Activated naive CD8-positive, alpha-beta T cell treated with anti-CD3 and anti-CD28 coated beads, Interleukin-2, amount 50 U/mL, for 24 hours (primary cell): ENCODE measurements around the gene PLA2G4B.

ENCODE experiments used
- ATAC-seq: fragments of 150-1000 bp; cut with Tn5 transposase; one replicate; pipeline ENCODE4 v1.10.0; 2021
- DNase-seq: peaks from one replicate; pipeline ENCODE4 v3.0.0; 2021
- H3K27ac Mint-ChIP-seq: one replicate; pipeline ENCODE4 v1.8.0; 2021; ENCODE audit warnings: mild to moderate bottlenecking, mixed read lengths
- H3K27me3 Mint-ChIP-seq: one replicate; pipeline ENCODE4 v1.8.0; 2021; ENCODE audit warnings: mixed read lengths
- H3K36me3 Mint-ChIP-seq: one replicate; pipeline ENCODE4 v1.8.0; 2021; ENCODE audit warnings: low read depth, mixed read lengths
- H3K4me1 Mint-ChIP-seq: one replicate; pipeline ENCODE4 v1.8.0; 2021; ENCODE audit warnings: mixed read lengths
- H3K4me3 Mint-ChIP-seq: one replicate; pipeline ENCODE4 v1.8.0; 2021; ENCODE audit warnings: mild to moderate bottlenecking, moderate library complexity, mixed read lengths
- H3K9me3 Mint-ChIP-seq: one replicate; pipeline ENCODE4 v1.8.0; 2021; ENCODE audit warnings: mixed read lengths

PLA2G4B gene

DNA sequence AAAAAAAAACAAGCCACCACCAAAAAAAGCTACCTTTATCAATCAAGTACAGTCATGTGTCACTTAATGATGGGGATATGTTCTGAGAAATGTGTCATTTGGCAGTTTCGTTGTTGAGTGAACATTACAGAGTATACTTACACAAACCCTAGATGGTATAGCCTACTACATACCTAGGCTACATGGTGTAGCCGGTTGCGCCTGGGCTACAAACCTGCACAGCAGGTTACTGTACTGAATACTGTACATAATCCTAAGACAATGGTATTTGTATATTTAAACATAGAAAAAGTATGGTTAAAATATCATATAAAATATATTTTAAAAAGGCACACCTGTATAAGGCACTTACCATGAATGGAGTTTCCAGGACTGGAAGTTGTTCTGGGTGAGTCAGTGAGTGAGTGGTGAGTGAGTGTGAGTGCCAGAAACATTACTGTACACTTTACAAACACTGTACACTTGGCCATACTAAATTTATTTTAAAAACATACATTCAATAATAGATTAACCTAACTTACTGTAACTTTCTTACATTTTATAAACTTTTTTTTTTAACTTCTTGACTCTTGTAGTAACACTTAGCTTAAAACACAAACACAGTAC is 36.7 kb upstream of the PLA2G4B start:
- H3K9me3 Mint-ChIP-seq: no peaks in the 10 kb centered on the region
- ATAC-seq (no peak), DNase-seq (no peak)
- peaks cover 2% of the 10 kb centered on the region for H3K36me3 Mint-ChIP-seq
- H3K27ac Mint-ChIP-seq: no peak overlapping the region
- no peak overlapping the region for H3K4me3 Mint-ChIP-seq
- no peaks in the 10 kb centered on the region for H3K27me3 Mint-ChIP-seq
- peaks cover 24% of the 10 kb centered on the region for H3K4me1 Mint-ChIP-seq

DNA sequence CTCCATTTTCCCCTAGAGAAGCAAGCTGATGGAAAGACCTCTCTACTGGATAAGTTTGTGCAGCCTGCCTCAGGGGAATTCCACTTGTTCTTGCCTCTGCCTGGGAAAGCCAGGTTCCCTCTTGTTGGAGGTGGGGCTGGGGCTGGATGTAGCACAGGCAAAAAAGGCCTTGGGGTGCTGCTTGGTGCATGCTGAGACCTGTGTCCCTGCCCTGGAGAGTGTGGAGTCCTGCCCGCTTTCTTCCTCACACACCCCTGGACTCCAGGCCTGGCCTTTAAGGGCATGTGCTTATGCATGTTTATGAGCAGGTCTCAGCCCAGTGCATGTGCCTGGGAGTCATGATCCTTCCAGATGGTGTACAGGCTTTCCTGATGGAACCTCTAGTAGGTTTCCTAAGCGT is 34.3 kb upstream of the PLA2G4B start:
- Mint-ChIP-seq H3K9me3 (no peaks in the 10 kb centered on the region), H3K36me3 (peaks cover 2% of the 10 kb centered on the region), H3K27ac (no peak overlapping the region), H3K4me3 (no peak overlapping the region), H3K4me1 (peaks cover 11% of the 10 kb centered on the region), H3K27me3 (no peaks in the 10 kb centered on the region)
- DNase-seq (no peak), ATAC-seq (no peak)

DNA sequence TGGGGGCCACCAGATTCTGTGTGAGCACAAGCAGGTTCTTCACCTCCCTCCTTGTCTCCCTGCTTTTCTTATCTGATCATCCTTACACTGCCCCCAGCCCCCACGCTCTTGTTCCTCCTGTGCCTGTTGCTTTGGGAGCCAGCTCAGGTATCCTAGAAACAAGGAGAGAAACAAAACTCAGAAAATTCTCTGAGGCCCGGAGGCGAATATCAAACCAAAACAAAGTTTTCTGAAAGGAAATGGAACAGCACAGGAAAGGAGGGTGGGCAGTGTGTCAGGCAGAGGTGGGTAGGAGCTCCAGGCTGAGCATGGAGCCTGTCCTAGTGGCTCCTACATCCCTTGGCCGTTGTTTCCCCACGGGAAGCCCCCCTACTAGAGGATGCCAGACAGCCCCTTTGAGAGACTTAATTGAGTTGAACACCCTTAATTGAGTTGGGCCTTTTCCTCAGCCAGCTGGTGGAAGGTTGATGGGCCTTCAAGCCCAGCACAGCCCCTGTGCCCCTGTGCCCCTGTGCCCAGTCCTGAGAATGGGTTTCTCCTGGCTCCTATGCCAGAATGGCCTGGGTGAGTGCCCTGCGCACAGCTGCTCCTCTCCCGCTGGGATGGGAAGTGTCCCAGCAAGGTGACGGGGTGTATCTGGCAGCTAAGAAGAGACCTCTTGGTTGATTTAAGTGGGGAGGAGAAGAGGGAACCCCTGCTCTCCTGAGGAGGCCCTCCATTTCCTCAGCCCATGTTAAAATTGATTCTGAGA is 33.6 kb upstream of the PLA2G4B start:
- no peaks in the 10 kb centered on the region for H3K27me3 Mint-ChIP-seq
- H3K4me1 Mint-ChIP-seq: peaks cover 10% of the 10 kb centered on the region
- no peaks in the 10 kb centered on the region for H3K9me3 Mint-ChIP-seq
- peaks cover 2% of the 10 kb centered on the region for H3K36me3 Mint-ChIP-seq
- no peak for ATAC-seq
- H3K4me3 Mint-ChIP-seq: no peak overlapping the region
- no peak overlapping the region for H3K27ac Mint-ChIP-seq
- no peak for DNase-seq

DNA sequence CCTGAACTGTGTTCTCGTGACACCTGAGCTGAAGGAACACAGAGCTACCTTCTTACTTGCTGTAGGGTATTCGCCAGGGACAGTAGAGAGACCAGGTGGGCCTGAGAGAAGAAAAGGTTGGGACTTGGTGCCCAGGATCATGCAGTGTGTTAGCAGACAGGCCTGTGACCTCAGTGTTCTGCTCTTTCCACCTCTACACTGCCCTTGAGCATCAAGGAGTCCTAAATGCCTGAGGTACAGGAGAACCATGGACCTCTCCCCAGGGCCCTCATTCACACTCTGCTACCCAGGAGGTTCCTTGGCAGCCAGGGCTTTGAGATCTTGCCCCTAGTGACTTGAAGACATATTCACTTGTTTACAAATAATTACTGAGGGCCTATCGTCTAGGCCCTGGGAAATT is 32.9 kb upstream of the PLA2G4B start:
- no peak for ATAC-seq
- DNase-seq: no peak
- Mint-ChIP-seq H3K9me3 (no peaks in the 10 kb centered on the region), H3K4me1 (peaks cover 10% of the 10 kb centered on the region), H3K36me3 (peaks cover 2% of the 10 kb centered on the region), H3K27me3 (no peaks in the 10 kb centered on the region), H3K4me3 (no peak overlapping the region), H3K27ac (no peak overlapping the region)

DNA sequence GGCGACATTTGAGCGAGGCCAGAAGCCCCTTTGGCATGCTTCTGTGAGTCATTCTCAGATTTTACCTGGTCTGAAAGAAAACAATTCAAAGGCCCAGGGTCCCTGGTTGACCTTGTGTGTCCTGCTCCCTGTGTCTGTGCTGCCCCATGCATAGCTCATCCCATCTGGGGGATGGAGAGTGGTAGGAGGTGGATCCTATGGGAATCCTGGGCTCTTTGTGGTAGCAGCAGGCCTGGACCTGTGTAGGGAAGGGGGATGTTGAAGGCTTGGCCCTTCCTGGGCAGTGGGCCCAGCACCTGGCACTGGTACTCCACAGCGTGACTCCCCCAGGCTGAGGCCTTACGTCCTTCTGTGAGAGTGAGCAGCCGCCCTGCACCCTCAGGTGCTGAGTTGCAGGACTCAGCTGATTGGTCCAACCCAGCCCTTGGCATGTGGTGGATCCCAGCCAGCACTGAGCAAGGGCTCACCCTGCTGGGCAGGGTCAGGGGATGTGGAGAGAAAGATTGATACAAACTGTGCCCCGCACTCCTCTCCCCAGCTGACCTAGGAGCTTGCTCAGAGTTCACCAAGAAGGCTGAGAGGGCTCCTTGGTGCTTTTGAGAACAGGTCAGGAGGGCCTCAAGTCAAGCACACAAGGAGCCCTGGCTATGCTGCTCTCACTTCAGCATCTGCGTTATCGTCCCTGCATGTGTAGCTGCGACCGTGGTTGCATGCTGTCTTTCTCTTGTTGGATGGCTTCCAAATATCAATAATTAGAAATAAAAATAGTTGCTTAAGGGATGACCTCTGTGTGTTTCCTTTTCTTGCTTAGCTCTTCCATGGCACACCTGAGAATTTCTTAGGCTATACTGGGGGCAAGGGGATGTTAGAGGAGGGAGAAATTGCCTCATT is 32.1 kb upstream of the PLA2G4B start:
- DNase-seq: no peak
- Mint-ChIP-seq H3K27me3 (no peaks in the 10 kb centered on the region), H3K36me3 (peaks cover 2% of the 10 kb centered on the region), H3K4me3 (no peak overlapping the region), H3K9me3 (no peaks in the 10 kb centered on the region), H3K27ac (no peak overlapping the region), H3K4me1 (peaks cover 11% of the 10 kb centered on the region)
- no peak for ATAC-seq

DNA sequence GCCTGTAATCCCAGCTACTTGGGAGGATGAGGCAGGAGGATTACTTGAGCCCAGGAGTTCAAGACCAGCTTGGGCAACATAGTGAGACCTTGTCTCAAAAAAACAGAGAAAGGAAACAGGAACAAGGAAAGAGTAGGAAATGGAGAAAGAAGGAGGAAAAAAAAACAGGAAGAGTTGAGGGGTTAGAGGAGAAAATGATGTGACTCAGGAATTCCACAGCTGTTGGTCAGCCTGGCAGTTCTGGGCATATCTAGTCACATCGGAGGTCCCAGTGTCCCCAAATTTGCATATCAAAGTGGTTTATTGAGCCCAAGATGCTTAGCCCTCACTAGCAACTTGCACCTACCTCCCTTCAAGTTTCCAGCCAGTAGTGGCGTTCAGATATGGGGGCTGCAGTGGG is 29.5 kb upstream of the PLA2G4B start:
- Mint-ChIP-seq H3K27ac (no peak overlapping the region), H3K9me3 (no peaks in the 10 kb centered on the region), H3K4me3 (no peak overlapping the region), H3K27me3 (no peaks in the 10 kb centered on the region), H3K36me3 (no peaks in the 10 kb centered on the region), H3K4me1 (peaks cover 13% of the 10 kb centered on the region)
- DNase-seq (no peak), ATAC-seq (no peak)

DNA sequence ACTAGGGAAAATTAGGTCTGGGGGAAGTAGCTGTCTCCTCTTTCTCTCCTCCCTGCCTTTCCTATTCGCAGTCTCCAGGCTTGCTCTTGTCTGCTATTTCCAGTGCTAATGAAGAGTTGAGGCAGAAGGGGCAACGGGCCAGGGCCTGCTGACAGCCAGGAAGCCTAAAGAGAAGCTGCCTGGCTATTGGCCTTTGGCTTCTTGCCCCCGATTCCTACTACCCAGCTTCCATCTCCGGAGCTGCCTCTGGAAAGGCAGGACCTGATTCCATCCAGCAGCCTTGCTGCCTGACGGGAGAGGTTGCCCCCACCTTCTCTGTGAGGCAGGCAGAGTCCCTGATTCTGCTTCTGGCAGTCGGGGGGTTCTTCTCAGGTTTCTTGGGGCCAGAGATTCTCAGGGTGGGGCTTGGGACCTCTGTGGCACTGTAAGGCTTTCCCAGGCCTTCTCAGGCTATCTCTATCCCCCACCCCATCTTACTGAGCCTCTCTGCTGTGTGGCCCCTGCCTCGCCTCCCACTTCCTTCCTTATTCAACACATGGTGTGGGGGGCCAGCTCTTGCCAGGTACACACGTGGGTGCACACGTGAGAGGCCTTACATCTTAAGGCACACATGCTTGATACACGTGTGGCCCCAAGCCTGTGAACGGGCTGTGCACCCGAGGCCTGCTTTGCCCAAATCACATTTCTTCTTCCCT is 29.0 kb upstream of the PLA2G4B start:
- no peak for DNase-seq
- H3K9me3 Mint-ChIP-seq: no peaks in the 10 kb centered on the region
- H3K4me3 Mint-ChIP-seq: no peak overlapping the region
- peaks cover 12% of the 10 kb centered on the region for H3K4me1 Mint-ChIP-seq
- no peak for ATAC-seq
- H3K36me3 Mint-ChIP-seq: no peaks in the 10 kb centered on the region
- H3K27ac Mint-ChIP-seq: no peak overlapping the region
- H3K27me3 Mint-ChIP-seq: no peaks in the 10 kb centered on the region

DNA sequence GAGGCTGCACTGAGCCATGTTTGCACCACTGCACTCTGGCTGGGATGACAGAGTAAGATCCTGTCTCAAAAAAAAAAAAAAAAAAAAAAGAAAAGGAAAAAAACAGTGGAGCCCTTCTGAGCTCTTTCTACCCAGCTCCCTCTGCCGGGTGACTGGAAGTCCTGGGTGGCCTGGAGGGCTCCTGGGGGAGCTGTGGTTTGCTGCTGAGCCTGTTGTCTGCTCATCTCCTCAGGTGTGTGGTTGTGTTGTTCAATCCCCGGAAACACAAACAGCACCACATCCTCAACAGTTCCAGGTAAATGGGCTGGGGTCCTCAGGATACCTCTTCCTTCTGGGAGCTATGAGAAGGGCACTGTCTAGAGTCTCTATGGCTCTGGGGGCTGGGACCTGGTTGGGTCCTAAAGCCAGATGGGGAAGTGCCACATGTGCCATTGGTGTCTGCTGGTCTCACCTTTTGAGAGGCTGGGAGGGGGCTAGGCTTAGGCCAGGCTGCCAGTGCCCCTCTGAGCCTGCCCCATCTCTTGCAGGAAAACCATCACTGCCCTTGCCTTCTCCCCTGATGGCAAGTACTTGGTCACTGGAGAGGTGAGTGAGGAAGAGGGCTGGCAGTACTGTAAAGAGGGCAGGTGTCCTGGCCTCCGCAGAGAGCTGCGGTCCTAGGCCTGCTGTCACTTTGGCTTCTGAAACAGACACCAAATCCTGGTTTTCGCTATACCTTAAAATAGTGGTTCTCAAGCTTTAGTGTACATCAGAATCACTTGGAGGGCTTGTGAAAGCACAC is 27.8 kb upstream of the PLA2G4B start:
- H3K9me3 Mint-ChIP-seq: no peaks in the 10 kb centered on the region
- peaks cover 2% of the 10 kb centered on the region for H3K36me3 Mint-ChIP-seq
- no peak overlapping the region for H3K27ac Mint-ChIP-seq
- DNase-seq (no peak), ATAC-seq (no peak)
- no peak overlapping the region for H3K4me3 Mint-ChIP-seq
- H3K27me3 Mint-ChIP-seq: no peaks in the 10 kb centered on the region
- H3K4me1 Mint-ChIP-seq: peaks cover 10% of the 10 kb centered on the region

DNA sequence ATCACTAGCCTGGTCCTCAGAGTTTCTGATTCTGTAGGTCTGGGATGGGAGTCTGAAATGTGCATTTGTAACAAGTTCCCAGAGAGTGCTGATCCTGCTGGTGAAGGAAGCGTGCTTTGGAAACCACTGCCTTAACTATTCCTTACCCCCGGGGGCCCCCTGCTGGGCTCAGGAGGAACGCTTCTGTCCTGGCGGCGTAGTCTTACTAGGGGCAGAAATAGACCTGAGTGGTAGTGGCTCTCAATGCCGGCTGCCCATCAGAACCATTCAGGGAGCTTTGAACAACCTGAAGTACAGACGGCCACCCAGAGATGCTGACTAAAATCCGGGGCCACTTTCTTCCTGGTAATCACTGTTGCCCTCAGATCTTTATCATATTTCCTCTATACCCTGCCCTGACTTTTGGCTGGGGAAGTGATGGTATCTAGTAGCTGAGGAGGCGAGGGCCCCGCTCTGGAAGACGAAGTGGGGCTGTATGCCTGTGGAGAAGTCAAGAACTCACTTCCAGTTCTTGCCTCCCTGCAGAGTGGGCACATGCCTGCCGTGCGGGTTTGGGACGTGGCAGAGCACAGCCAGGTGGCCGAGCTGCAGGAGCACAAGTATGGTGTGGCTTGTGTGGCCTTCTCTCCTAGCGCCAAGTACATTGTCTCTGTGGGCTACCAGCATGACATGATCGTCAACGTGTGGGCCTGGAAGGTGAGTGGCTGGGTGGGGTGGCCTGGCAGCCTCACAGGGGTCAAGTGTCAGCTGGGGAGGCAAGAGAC is 27.0 kb upstream of the PLA2G4B start:
- peaks cover 10% of the 10 kb centered on the region for H3K4me1 Mint-ChIP-seq
- no peaks in the 10 kb centered on the region for H3K9me3 Mint-ChIP-seq
- peak; percentile 78 for DNase-seq
- H3K36me3 Mint-ChIP-seq: peaks cover 4% of the 10 kb centered on the region
- no peak overlapping the region for H3K27ac Mint-ChIP-seq
- H3K27me3 Mint-ChIP-seq: no peaks in the 10 kb centered on the region
- no peak overlapping the region for H3K4me3 Mint-ChIP-seq
- peak; percentile 88 for ATAC-seq

DNA sequence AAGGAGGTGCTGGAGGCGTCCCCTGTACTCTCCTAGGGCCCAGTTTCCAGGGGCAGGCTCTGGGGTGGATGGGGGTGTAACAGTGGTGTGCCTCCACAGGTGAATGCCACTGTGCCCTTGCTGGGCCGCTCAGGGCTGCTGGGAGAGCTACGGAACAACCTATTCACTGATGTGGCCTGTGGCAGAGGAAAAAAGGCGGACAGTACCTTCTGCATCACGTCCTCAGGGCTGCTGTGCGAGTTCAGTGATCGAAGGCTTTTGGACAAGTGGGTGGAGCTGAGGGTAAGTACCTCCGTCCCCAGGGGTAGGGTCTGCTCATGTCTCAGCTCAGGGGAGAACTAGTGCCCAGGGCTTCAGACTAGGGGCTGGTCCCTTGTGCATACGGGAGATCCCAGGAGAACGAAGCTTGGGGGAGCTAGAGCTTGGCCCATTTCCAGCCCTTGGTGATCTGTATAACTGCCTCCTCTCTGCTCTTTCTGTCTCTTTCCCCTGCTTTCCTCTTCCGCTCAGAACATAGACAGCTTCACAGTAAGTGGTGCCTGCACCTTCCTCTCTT is 25.7 kb upstream of the PLA2G4B start:
- no peaks in the 10 kb centered on the region for H3K9me3 Mint-ChIP-seq
- H3K27ac Mint-ChIP-seq: no peak overlapping the region
- ATAC-seq (no peak), DNase-seq (no peak)
- H3K4me1 Mint-ChIP-seq: peaks cover 10% of the 10 kb centered on the region
- H3K36me3 Mint-ChIP-seq: peaks cover 4% of the 10 kb centered on the region
- H3K27me3 Mint-ChIP-seq: no peaks in the 10 kb centered on the region
- H3K4me3 Mint-ChIP-seq: no peak overlapping the region

DNA sequence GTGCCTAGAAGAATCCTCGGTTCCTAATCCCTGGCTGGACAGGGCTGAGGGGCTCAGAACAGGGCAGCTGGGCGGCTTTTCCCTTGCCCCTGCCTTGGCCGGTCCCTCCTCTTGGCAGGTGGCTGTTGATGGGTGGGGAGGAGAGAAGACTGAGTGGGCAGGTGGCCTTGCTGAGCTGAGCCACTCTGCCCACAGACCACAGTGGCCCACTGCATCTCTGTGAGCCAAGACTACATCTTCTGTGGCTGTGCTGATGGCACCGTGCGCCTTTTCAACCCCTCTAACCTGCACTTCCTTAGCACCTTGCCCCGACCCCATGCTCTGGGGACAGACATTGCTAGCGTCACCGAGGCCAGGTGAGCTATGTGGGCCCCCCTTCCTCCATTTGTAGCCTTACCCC is 25.2 kb upstream of the PLA2G4B start:
- no peak overlapping the region for H3K4me3 Mint-ChIP-seq
- DNase-seq: no peak
- H3K27me3 Mint-ChIP-seq: no peaks in the 10 kb centered on the region
- peaks cover 4% of the 10 kb centered on the region for H3K36me3 Mint-ChIP-seq
- peaks cover 10% of the 10 kb centered on the region for H3K4me1 Mint-ChIP-seq
- ATAC-seq: no peak
- H3K9me3 Mint-ChIP-seq: no peaks in the 10 kb centered on the region
- no peak overlapping the region for H3K27ac Mint-ChIP-seq

DNA sequence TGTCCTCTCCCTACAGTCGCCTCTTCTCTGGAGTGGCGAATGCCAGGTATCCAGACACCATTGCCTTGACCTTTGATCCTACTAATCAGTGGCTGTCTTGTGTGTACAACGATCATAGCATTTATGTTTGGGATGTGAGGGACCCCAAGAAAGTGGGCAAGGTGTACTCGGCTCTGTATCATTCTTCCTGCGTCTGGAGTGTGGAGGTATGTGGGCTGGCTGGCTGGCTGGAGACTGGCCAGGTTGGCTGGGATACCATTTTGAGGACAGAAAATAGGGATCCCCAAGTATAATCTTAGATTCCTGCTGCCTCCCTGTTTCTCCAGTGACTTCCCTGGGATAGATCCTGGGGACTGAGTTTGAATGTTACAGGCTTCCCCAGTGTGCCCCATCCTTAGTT is 24.1 kb upstream of the PLA2G4B start:
- no peaks in the 10 kb centered on the region for H3K27me3 Mint-ChIP-seq
- no peaks in the 10 kb centered on the region for H3K9me3 Mint-ChIP-seq
- DNase-seq (no peak), ATAC-seq (no peak)
- peaks cover 6% of the 10 kb centered on the region for H3K36me3 Mint-ChIP-seq
- no peak overlapping the region for H3K27ac Mint-ChIP-seq
- peaks cover 7% of the 10 kb centered on the region for H3K4me1 Mint-ChIP-seq
- H3K4me3 Mint-ChIP-seq: no peak overlapping the region

DNA sequence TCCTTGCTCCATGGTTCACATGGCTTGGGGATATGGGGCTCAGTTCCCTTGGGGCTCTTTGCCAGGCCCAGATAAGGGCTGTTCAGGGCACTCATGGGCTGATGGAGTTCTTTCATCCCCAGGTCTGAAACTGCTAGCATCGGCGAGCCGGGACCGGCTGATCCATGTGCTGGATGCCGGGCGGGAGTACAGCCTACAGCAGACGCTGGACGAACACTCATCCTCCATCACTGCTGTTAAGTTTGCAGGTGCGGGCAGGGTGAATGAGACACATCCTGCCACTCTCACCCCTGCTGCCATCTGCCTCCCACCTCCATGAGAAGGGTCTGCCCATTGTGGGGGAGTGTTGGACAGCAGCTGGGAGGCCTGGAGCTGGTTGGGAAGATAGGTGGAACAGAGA is 21.9 kb upstream of the PLA2G4B start:
- no peak for DNase-seq
- Mint-ChIP-seq H3K27me3 (no peaks in the 10 kb centered on the region), H3K4me1 (no peaks in the 10 kb centered on the region), H3K27ac (no peak overlapping the region), H3K4me3 (no peak overlapping the region), H3K9me3 (no peaks in the 10 kb centered on the region), H3K36me3 (peaks cover 8% of the 10 kb centered on the region)
- no peak for ATAC-seq
